K562 (cell line): ENCODE measurements around the gene CSNK1D. TPM values are rescaled to one million over a fixed set of nuclear protein-coding genes. Genes with fewer than 3 reads are reported as not detected.
A peak's percentile ranks its signal among the peaks of the same experiment; 100 is the strongest.

Source experiments
- BMI1 ChIP-seq: fragments of 150-350 bp; IDR thresholded peaks from 2 replicates; pipeline ENCODE4 v1.6.1; 2014; ENCODE audit warnings: low read length
- CXXC5 ChIP-seq: fragments of 250-450 bp; sonication (Bioruptor Pico); IDR thresholded peaks from 2 replicates; pipeline ENCODE4 v1.8.0; 2022; ENCODE audit warnings: inconsistent platforms, mild to moderate bottlenecking, moderate library complexity
- ETV1 ChIP-seq: fragments of 450-650 bp; conservative IDR thresholded peaks from 2 replicates; pipeline ENCODE4 v1.6.1; 2016; ENCODE audit warnings: missing genetic modification characterization, control low read depth, low read depth, missing compliant biosample characterization
- RBM17 ChIP-seq: fragments of 200-400 bp; formaldehyde crosslinking; IDR thresholded peaks from 2 replicates; pipeline ENCODE4 v1.6.1; 2017; ENCODE audit warnings: low read depth, mild to moderate bottlenecking, low read length, borderline replicate concordance
- WHSC1 ChIP-seq: IDR thresholded peaks from one replicate; pipeline ENCODE4 v1.6.1; 2012; ENCODE audit warnings: low read length, control low read depth, inconsistent platforms
- ZNF121 ChIP-seq: sonication (generic); formaldehyde crosslinking; conservative IDR thresholded peaks from 2 replicates; pipeline ENCODE4 v1.8.0; 2022; ENCODE audit warnings: missing genetic modification reagents
- ZNF3 ChIP-seq: fragments of 250-450 bp; sonication (Bioruptor Pico); IDR thresholded peaks from 2 replicates; pipeline ENCODE4 v1.5.0; 2021; ENCODE audit warnings: mild to moderate bottlenecking, moderate library complexity
- ZSCAN32 ChIP-seq: fragments of 450-650 bp; formaldehyde crosslinking; IDR thresholded peaks from 2 replicates; pipeline ENCODE4 v1.4.0; 2020; ENCODE audit warnings: mild to moderate bottlenecking, moderate library complexity
- polyA plus RNA-seq, 8 experiments: library from polyadenylated mRNA; depleted of rRNA in 4 of 8; stranded (reverse) in 5 of 8; unstranded in 3 of 8; fragments of >200 nt; fragmentation: Nextera tagmentation in 2 of 8; fragmentation: Illumina TruSeq in 1 of 8; extraction: Ambion mirVana in 2 of 8; extraction: Trizol in 1 of 8; gene quantifications; 2 replicates each; pipeline versions ENCODE4 v1.2.1 to v1.2.3, GENCODE V29; 2011 to 2014; ENCODE audit warnings: inconsistent platforms in 1 of 8, missing spikeins in 1 of 8
- total RNA-seq, 7 experiments: library from RNA; depleted of rRNA in 6 of 7; stranded (reverse); fragments of >200 nt in 6 of 7; fragmentation: Illumina TruSeq in 2 of 7; extraction: Trizol in 2 of 7; gene quantifications; 2 replicates each; pipeline versions ENCODE4 v1.2.1 to v1.2.3, GENCODE V29; 2011 to 2021; ENCODE audit warnings: low replicate concordance in 1 of 7
- TF ChIP-seq, protein P1 (sequence below), 2 experiments: fragments of 450-650 bp; IDR thresholded peaks; 2 replicates each; pipeline ENCODE4 v1.6.1; 2016; ENCODE audit warnings: mild to moderate bottlenecking in 2 of 2, borderline replicate concordance in 1 of 2, low read depth in 1 of 2, moderate library complexity in 1 of 2
- TF ChIP-seq, protein P2 (sequence below): fragments of 250-450 bp; sonication (Bioruptor Pico); IDR thresholded peaks from 2 replicates; pipeline ENCODE4 v1.8.0; 2022; ENCODE audit warnings: moderate library complexity, mild to moderate bottlenecking, inconsistent platforms
- TF ChIP-seq, protein P3 (sequence below): sonication (generic); formaldehyde crosslinking; IDR thresholded peaks from 2 replicates; pipeline ENCODE4 v1.8.0; 2022; ENCODE audit warnings: missing genetic modification reagents, mild to moderate bottlenecking, borderline replicate concordance

The CSNK1D gene
- total and polyA plus RNA-seq, 9 of the 15 experiments (the other 6 are each of a cell fraction or from before 2014, with no cell fraction given), result 6.5 to 133 (median 41.3) TPM

DNA sequence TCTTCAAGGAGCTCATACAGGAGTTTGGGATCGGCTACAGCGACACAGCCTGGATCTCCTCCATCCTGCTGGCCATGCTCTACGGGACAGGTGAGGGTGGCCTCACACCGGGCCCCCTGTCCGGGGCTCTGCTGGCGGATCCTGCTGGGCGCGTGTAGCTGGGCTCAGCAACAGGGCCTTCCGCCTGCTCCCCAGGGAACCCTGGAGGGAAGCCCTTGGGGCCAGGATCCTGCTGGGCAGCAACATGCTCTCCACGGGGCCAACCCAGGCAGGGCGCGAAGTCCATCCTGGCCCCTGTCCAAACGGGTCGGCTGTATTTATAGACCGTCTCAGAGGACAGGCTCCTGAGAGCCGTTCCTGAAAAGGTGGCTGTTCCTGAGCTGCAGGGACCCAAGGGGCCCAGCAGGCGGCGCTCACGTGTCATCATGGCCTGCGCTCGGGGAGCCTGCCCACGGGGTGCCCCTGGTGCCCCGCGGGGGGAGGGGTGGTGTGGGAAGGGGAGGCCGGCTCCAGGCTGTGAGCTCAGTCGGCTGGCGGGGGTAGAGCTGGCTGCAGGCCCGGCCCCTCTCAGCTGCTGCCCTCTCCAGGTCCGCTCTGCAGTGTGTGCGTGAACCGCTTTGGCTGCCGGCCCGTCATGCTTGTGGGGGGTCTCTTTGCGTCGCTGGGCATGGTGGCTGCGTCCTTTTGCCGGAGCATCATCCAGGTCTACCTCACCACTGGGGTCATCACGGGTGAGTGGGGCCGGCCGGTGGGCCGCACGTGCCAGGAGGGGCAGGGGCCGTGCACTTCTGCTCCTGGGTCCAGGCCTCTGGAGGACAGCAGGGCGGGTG, 37.1 kb downstream of the CSNK1D start (continued):
- TF ChIP-seq, protein P1, sequence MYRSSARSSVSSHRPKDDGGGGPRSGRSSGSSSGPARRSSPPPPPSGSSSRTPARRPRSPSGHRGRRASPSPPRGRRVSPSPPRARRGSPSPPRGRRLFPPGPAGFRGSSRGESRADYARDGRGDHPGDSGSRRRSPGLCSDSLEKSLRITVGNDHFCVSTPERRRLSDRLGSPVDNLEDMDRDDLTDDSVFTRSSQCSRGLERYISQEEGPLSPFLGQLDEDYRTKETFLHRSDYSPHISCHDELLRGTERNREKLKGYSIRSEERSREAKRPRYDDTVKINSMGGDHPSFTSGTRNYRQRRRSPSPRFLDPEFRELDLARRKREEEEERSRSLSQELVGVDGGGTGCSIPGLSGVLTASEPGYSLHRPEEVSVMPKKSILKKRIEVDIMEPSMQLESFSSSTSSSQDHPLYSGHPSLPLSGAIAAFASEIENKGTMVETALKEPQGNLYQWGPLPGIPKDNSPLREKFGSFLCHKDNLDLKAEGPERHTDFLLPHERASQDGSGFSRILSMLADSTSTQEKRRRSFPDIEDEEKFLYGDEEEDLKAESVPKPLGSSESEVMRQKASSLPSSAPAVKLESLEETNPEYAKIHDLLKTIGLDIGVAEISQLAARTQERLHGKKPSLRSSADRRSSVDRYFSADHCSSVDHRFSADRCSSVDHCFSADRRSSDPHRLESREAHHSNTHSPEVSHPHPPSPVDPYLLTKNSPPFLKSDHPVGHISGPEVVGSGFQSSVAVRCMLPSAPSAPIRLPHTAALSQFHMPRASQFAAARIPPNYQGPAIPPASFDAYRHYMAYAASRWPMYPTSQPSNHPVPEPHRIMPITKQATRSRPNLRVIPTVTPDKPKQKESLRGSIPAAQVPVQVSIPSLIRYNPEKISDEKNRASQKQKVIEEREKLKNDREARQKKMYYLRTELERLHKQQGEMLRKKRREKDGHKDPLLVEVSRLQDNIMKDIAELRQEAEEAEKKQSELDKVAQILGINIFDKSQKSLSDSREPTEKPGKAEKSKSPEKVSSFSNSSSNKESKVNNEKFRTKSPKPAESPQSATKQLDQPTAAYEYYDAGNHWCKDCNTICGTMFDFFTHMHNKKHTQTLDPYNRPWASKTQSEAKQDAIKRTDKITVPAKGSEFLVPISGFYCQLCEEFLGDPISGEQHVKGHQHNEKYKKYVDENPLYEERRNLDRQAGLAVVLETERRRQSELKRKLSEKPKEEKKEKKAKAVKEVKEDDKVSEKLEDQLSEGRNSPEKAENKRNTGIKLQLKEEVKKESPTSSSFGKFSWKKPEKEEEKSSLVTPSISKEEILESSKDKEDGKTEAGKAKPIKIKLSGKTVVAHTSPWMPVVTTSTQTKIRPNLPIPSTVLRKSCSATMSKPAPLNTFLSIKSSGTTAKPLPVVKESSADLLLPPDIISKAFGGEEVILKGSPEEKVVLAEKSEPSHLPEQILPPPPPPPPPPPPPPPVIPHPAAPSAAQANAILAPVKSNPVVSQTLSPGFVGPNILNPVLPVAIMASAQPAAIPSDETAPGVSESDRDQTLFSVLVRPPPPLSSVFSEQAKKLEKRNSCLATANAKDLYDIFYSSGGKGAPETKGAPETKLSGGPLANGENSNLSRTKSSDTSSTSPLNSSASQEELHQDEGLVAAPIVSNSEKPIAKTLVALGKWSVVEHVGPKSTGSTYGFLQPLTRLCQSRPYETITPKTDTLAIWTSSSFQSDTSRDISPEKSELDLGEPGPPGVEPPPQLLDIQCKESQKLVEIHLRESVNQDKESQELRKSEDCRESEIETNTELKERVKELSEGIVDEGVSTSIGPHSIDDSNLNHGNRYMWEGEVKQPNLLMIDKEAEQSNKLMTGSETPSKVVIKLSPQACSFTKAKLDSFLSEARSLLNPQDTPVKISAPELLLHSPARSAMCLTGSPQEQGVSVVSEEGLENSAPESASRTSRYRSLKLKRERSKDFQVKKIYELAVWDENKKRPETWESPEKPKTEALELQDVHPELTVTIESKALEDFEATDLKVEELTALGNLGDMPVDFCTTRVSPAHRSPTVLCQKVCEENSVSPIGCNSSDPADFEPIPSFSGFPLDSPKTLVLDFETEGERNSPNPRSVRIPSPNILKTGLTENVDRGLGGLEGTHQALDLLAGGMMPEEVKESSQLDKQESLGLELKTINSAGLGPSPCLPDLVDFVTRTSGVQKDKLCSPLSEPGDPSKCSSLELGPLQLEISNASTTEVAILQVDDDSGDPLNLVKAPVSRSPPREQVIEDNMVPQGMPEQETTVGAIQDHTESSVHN (IDR thresholded peaks at IDR 0.05; ENCODE audit: borderline replicate concordance in 1 of 2, low read depth in 1 of 2), result no peak
- TF ChIP-seq, protein P2, sequence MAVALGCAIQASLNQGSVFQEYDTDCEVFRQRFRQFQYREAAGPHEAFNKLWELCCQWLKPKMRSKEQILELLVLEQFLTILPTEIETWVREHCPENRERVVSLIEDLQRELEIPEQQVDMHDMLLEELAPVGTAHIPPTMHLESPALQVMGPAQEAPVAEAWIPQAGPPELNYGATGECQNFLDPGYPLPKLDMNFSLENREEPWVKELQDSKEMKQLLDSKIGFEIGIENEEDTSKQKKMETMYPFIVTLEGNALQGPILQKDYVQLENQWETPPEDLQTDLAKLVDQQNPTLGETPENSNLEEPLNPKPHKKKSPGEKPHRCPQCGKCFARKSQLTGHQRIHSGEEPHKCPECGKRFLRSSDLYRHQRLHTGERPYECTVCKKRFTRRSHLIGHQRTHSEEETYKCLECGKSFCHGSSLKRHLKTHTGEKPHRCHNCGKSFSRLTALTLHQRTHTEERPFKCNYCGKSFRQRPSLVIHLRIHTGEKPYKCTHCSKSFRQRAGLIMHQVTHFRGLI (CRISPR knock-in tag), result no peak
- TF ChIP-seq RBM17, result no peak
- TF ChIP-seq CXXC5 (CRISPR knock-in tag), result peak; percentile 12; the same call in 1 of the 2 replicates
- TF ChIP-seq WHSC1, result no peak
- TF ChIP-seq ZNF3 (CRISPR knock-in tag), result no peak
- no peak for TF ChIP-seq ZNF121
- no peak for TF ChIP-seq BMI1
- TF ChIP-seq ZSCAN32 (CRISPR knock-in tag), result no peak
- TF ChIP-seq ETV1 (tag), result no peak
- TF ChIP-seq, protein P3, sequence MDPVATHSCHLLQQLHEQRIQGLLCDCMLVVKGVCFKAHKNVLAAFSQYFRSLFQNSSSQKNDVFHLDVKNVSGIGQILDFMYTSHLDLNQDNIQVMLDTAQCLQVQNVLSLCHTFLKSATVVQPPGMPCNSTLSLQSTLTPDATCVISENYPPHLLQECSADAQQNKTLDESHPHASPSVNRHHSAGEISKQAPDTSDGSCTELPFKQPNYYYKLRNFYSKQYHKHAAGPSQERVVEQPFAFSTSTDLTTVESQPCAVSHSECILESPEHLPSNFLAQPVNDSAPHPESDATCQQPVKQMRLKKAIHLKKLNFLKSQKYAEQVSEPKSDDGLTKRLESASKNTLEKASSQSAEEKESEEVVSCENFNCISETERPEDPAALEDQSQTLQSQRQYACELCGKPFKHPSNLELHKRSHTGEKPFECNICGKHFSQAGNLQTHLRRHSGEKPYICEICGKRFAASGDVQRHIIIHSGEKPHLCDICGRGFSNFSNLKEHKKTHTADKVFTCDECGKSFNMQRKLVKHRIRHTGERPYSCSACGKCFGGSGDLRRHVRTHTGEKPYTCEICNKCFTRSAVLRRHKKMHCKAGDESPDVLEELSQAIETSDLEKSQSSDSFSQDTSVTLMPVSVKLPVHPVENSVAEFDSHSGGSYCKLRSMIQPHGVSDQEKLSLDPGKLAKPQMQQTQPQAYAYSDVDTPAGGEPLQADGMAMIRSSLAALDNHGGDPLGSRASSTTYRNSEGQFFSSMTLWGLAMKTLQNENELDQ (CRISPR knock-in tag), result no peak
